Fibroblast of lung (primary cell): ENCODE data around the gene TNFAIP8L3. TPM values are rescaled to one million over a fixed set of nuclear protein-coding genes. Genes with fewer than 3 reads are reported as not detected.
"Not testable (repeated sequence)": the region's sequence is repeated elsewhere in the genome, so short reads cannot be mapped to it uniquely, and the experiment has no call there.

Experiments
- DNase-seq, 2 donors: peaks; one replicate each; pipeline versions ENCODE4 v3.0.0 to v3.0.0-alpha.2; 2010; ENCODE audit warnings: low read depth in 2 of 2
- H2AFZ ChIP-seq: 2 replicates; pipeline ENCODE4 v1.5.1; 2012; ENCODE audit warnings: low read length, control low read depth, inconsistent platforms
- H3K27ac ChIP-seq: 2 replicates; pipeline ENCODE4 v1.5.1; 2011; ENCODE audit warnings: low read length, control low read depth; ENCODE audit not compliant: insufficient read depth
- H3K27me3 ChIP-seq: 2 replicates; pipeline ENCODE4 v1.5.1; 2011; ENCODE audit warnings: mild to moderate bottlenecking, low read length; ENCODE audit not compliant: control insufficient read depth, insufficient read depth
- H3K36me3 ChIP-seq: 2 replicates; pipeline ENCODE4 v1.5.1; 2011; ENCODE audit warnings: low read length; ENCODE audit not compliant: control insufficient read depth, insufficient read depth
- H3K4me1 ChIP-seq: 2 replicates; pipeline ENCODE4 v1.5.1; 2011; ENCODE audit warnings: low read length; ENCODE audit not compliant: control insufficient read depth, insufficient read depth; ENCODE audit errors: extremely low read depth
- H3K4me2 ChIP-seq: 2 replicates; pipeline ENCODE4 v1.5.1; 2011; ENCODE audit warnings: low read length, control low read depth; ENCODE audit not compliant: insufficient read depth; ENCODE audit errors: extremely low read depth
- H3K4me3 ChIP-seq, 4 experiments: fragments of 200-600 bp in 1 of 4; sonication (generic) in 1 of 4; replicated peaks in 1 of 4; 2 replicates each; pipeline ENCODE4 v1.5.1; 2011 to 2016; ENCODE audit warnings: low read length in 4 of 4, low read depth in 3 of 4, mild to moderate bottlenecking in 3 of 4, control low read depth in 2 of 4, inconsistent platforms in 1 of 4, mixed read lengths in 1 of 4; ENCODE audit not compliant: insufficient read depth in 1 of 4; ENCODE audit errors: control extremely low read depth in 1 of 4
- H3K79me2 ChIP-seq: 2 replicates; pipeline ENCODE4 v1.5.1; 2012; ENCODE audit warnings: mild to moderate bottlenecking, low read length, inconsistent platforms; ENCODE audit not compliant: control insufficient read depth, insufficient read depth
- H3K9ac ChIP-seq: 2 replicates; pipeline ENCODE4 v1.5.1; 2011; ENCODE audit warnings: mild to moderate bottlenecking, low read length, control low read depth; ENCODE audit not compliant: insufficient read depth
- H3K9me3 ChIP-seq: 2 replicates; pipeline ENCODE4 v1.5.1; 2012; ENCODE audit warnings: low read depth, low read length; ENCODE audit not compliant: control insufficient read depth, insufficient read depth
- H4K20me1 ChIP-seq: 2 replicates; pipeline ENCODE4 v1.5.1; 2011; ENCODE audit warnings: low read length; ENCODE audit not compliant: control insufficient read depth, insufficient read depth; ENCODE audit errors: extremely low read depth
- CTCF ChIP-seq, 2 donors: IDR thresholded peaks in 1 of 2; conservative IDR thresholded peaks in 1 of 2; 1 replicate in 1 of 2; 2 replicates in 1 of 2; pipeline ENCODE4 v1.5.1; 2011 to 2012; ENCODE audit warnings: low read length in 2 of 2, control low read depth in 1 of 2, inconsistent platforms in 1 of 2, low read depth in 1 of 2, mild to moderate bottlenecking in 1 of 2
- EZH2 ChIP-seq: IDR thresholded peaks from 2 replicates; pipeline ENCODE4 v1.5.1; 2012; ENCODE audit warnings: low read length, control low read depth, mild to moderate bottlenecking; ENCODE audit errors: missing control alignments
- polyA plus RNA-seq, 2 donors: library from polyadenylated mRNA; depleted of rRNA in 1 of 2; stranded (reverse) in 1 of 2; unstranded in 1 of 2; fragments of >200 nt; gene quantifications; 2 replicates each; pipeline ENCODE4 v1.2.1, GENCODE V29; 2011 to 2012; ENCODE audit warnings: missing spikeins in 1 of 2
- total RNA-seq: library from RNA; depleted of rRNA; stranded (reverse); fragments of >200 nt; gene quantifications from 2 replicates; pipeline ENCODE4 v1.2.1, GENCODE V29; 2014

The TNFAIP8L3 gene
- total and polyA plus RNA-seq, 2 donors (not counting 1 experiment from before 2014, with no cell fraction given) = 0.57 to 10.7 TPM

GRCh38 chr15:51038974-51039319, 55.8 kb downstream of the TNFAIP8L3 start:
- no peaks in the 10 kb centered on the region for H3K36me3 ChIP-seq
- DNase-seq = no peak
- H3K27me3 ChIP-seq = no peaks in the 10 kb centered on the region
- no peak overlapping the region for H3K4me3 ChIP-seq
- H3K4me1 ChIP-seq = no peaks in the 10 kb centered on the region
- TF ChIP-seq EZH2 = no peak
- TF ChIP-seq CTCF (conservative IDR thresholded peaks at IDR 0.05 in 1 of 2, IDR thresholded peaks at IDR 0.05 in 1 of 2; ENCODE audit: low read depth in 1 of 2, low read length in 2 of 2) = no peak
- no peaks in the 10 kb centered on the region for H3K79me2 ChIP-seq
- H3K27ac ChIP-seq = no peak overlapping the region
- H4K20me1 ChIP-seq = no peaks in the 10 kb centered on the region
- no peaks in the 10 kb centered on the region for H3K9me3 ChIP-seq
- no peak overlapping the region for H3K9ac ChIP-seq
- H2AFZ ChIP-seq = no peak overlapping the region
- H3K4me2 ChIP-seq = no peak overlapping the region

GRCh38 chr15:51038162-51038973, 56.3 kb downstream of the TNFAIP8L3 start:
- Histone ChIP-seq H3K27me3 (no peaks in the 10 kb centered on the region), H3K9ac (no peak overlapping the region), H3K4me2 (no peak overlapping the region), H3K79me2 (no peaks in the 10 kb centered on the region), H2AFZ (no peak overlapping the region), H3K36me3 (no peaks in the 10 kb centered on the region), H3K27ac (no peak overlapping the region), H4K20me1 (no peaks in the 10 kb centered on the region), H3K9me3 (no peaks in the 10 kb centered on the region), H3K4me3 (no peak overlapping the region), H3K4me1 (no peaks in the 10 kb centered on the region)
- DNase-seq = no peak
- TF ChIP-seq EZH2 (no peak), CTCF (conservative IDR thresholded peaks at IDR 0.05 in 1 of 2, IDR thresholded peaks at IDR 0.05 in 1 of 2; ENCODE audit: low read depth in 1 of 2, low read length in 2 of 2) (no peak)

- H3K27ac ChIP-seq, H3K4me3 ChIP-seq, H2AFZ ChIP-seq, H3K79me2 ChIP-seq, H3K27me3 ChIP-seq, H3K9me3 ChIP-seq, DNase-seq, H3K4me2 ChIP-seq, H3K36me3 ChIP-seq, H3K4me1 ChIP-seq, H4K20me1 ChIP-seq, H3K9ac ChIP-seq: not testable (repeated sequence)
These were observed 57.2 kb downstream of the TNFAIP8L3 start for GRCh38 chr15:51037474-51037873.
